Retinal pigment epithelial cell (primary cell): ENCODE results near the gene RFLNA.

ENCODE experiments used
- DNase-seq: peaks from one replicate; pipeline ENCODE4 v3.0.0-alpha.2; 2010; ENCODE audit warnings: low read depth
- H3K4me3 ChIP-seq: 2 replicates; pipeline ENCODE4 v1.5.1; 2011; ENCODE audit warnings: mild to moderate bottlenecking, low read length, control low read depth, moderate library complexity
- TF ChIP-seq, protein P1 (sequence below): conservative IDR thresholded peaks from 2 replicates; pipeline ENCODE4 v1.5.1; 2011; ENCODE audit warnings: low read depth, low read length, control low read depth, inconsistent platforms

RFLNA gene

DNA sequence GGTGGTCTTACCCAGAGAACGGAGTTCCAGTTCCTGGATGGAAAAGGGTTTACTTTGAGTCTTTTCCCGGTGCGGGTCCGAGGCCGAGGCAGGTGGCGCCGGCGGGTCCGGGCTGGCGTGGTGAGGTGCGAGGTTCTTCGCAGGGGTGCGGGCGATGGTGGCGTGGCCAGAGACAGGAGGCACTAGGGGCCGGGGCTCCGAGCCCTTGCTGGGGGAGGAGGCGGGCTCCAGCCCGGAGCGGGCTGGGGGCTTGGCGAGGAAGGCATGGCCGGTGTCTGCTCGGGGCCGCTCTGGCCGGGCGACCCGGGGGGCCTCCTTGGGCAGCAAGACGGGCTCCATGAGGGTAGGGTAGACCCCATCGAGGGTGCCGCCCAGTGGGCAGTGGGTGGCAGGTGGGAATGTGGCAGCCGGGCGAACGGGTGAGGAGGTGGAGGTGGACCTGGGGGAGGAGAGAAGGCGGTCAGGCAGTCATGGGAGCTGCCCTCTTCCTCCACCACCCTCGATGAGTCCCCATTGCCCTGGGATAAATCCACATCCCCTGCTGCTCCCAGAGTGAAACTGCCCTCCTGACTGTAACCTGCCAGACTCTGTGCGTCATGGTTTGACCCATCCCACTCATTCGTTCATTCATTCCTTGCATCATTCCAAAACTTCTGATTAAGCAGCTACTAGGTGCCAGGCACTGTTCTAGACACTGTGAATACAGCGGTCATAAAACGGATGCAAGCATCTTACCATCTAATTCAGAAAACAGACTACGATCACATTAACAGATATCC is 42.0 kb downstream of the RFLNA start:
- no peak for DNase-seq
- TF ChIP-seq, protein P1, sequence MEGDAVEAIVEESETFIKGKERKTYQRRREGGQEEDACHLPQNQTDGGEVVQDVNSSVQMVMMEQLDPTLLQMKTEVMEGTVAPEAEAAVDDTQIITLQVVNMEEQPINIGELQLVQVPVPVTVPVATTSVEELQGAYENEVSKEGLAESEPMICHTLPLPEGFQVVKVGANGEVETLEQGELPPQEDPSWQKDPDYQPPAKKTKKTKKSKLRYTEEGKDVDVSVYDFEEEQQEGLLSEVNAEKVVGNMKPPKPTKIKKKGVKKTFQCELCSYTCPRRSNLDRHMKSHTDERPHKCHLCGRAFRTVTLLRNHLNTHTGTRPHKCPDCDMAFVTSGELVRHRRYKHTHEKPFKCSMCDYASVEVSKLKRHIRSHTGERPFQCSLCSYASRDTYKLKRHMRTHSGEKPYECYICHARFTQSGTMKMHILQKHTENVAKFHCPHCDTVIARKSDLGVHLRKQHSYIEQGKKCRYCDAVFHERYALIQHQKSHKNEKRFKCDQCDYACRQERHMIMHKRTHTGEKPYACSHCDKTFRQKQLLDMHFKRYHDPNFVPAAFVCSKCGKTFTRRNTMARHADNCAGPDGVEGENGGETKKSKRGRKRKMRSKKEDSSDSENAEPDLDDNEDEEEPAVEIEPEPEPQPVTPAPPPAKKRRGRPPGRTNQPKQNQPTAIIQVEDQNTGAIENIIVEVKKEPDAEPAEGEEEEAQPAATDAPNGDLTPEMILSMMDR: no peak
- H3K4me3 ChIP-seq: no peak overlapping the region

DNA sequence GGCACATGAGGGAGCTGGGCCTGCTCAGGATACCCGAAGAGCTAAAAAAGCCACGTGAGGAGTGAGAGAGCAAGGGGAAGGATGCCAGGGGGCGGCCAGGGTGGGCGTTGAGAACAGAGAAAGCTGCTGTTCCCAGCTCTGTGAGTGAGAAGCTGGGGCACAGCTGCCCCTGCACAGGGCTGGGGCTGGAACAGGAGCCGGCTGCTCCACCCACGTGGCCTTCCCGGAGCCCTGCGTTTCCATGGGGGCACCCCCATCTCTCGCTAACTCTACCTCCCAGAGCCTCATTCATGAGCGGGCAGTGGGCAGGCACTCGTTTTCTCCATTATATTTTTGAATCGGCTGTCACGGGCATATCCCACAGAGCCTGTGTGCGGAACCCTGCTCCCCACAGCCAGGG is 42.7 kb downstream of the RFLNA start:
- no peak overlapping the region for H3K4me3 ChIP-seq
- TF ChIP-seq, protein P1: no peak
- no peak for DNase-seq

DNA sequence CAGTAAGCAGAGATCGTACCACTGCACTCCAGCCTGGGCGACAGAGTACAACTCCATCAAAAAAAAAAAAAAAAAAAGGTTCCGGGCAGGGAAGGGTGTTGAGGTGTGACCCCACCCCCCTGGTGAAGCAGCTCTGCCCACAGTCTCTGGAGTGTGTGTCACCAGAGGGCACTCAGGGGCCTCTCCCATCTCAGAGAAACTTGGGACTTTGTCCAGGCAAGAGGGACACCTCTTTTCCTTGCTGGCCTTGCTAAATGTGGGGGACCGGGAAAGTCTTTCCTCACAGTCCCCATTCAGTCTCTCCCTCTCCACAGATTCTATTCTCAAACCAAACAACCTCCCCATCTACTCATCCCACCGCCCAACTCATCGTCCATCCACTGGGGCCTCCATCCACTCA is 43.6 kb downstream of the RFLNA start:
- TF ChIP-seq, protein P1: no peak
- no peak for DNase-seq
- H3K4me3 ChIP-seq: no peak overlapping the region

DNA sequence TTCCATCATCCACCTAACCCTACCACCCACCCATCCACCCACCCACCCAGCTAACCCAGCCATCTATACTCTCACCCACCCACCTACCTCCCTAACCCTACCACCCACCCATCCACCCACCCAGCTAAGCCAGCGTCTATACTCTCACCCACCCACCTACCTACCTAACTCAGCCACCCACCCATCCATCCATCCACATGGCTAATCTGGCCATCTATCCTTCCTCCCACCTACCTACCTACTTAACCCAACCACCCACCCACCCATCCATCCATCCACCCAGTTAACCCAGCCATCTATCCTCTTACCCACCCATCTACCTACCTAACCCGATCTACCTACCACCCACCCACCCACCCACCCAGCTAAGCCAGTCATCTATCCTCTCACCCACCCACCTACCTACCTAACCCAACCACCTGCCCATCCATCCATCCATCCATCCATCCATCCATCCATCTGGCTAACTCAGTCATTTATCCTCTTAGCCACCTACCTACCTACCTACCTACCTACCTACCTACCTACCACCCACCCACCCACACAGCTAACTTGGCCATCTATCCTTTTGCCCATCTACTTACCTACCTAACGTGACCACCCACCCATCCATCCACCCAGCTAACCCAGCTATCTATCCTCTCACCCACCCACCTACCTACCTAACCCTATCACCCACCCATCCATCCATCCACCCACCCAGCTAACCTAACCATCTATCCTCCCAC is 44.1 kb downstream of the RFLNA start:
- no peak overlapping the region for H3K4me3 ChIP-seq
- DNase-seq: no peak
- TF ChIP-seq, protein P1: no peak

DNA sequence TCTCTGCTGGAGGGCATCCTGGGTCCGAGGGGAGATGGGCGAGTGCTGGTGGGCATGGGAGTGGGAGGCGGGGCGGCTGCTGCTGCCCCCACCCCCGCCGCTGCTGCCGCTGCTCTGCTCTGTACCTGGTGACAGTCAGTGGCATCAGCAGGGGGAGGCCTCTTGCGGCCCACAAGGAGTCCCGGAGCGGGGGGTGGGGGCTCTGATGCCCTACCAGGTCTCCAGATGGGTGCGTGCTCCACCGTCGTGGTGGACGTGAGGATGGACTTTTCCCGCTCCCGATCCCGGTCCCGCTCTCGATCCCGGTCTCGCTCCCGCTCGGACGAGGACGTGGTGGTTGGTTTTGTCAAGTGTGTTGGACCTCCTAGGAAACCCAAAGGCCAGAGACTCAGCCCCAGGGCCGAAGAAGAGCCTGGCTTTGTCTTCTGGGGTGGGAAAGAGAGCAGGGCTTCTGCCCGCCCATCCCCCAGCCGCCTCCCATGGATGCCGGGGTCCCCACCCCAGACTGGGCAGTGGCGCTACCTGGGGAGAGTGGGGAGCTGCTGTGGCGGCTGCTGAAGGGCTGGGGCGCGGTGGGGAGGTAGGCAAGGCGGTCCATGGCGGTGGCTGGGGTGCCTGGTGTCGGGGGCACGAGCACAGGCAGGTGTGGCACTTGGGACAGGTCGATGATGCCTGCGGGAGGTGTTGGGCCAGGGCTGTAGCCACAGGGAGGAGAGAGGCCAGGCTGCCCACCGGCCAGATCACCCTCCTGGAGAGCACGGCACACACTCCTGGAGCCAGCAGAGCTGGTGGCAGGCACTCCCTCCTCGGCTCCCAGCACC is 45.4 kb downstream of the RFLNA start:
- TF ChIP-seq, protein P1: no peak
- no peak for DNase-seq
- H3K4me3 ChIP-seq: no peak overlapping the region

DNA sequence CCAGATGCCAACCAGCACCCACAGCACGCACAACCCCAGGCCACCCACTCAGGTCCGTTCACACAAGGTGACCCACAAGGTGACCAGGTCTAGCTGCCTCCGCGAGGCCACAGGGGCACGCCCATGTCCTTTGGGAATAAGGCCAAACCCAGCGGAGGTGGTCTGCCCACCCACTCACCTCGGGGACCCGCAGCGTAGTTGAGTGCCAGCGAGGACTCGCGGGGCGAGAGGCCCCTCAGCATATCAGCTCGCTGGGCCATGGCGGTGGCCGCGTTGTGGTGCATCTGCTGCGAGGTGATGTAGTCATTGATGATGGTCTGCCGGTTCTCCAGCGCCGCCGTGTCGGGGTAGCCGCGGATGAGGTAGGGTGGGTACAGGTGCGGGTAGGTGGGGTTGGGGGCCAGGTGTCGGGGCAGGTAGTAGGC is 46.8 kb downstream of the RFLNA start:
- DNase-seq: no peak
- no peak overlapping the region for H3K4me3 ChIP-seq
- TF ChIP-seq, protein P1: no peak
